Peyer's patch (tissue), 4 donors: Measurements from ENCODE around the gene GSTP1. TPM values are rescaled to one million over a fixed set of nuclear protein-coding genes. Genes with fewer than 3 reads are reported as not detected.

Experiments
- DNase-seq, 3 donors: peaks; one replicate each; pipeline ENCODE4 v3.0.0-alpha.2; 2017 to 2019
- H3K27ac ChIP-seq, 4 donors: fragments of 200-600 bp; sonication (generic); one replicate each; pipeline ENCODE4 v1.5.1; 2016 to 2019
- H3K27me3 ChIP-seq, 2 donors: fragments of 200-600 bp; sonication (generic); one replicate each; pipeline ENCODE4 v1.5.1; 2019
- H3K36me3 ChIP-seq, 3 donors: fragments of 200-600 bp; sonication (generic); one replicate each; pipeline ENCODE4 v1.5.1; 2016 to 2019
- H3K4me1 ChIP-seq, 4 donors: fragments of 200-600 bp; sonication (generic); one replicate each; pipeline ENCODE4 v1.5.1; 2016 to 2019
- H3K4me3 ChIP-seq, 4 donors: fragments of 200-600 bp; sonication (generic); 1 replicate in 3 of 4; 2 replicates in 1 of 4; pipeline ENCODE4 v1.5.1; 2016 to 2019; ENCODE audit warnings: mild to moderate bottlenecking in 1 of 4
- H3K9me3 ChIP-seq, 4 donors: fragments of 200-600 bp; sonication (generic); one replicate each; pipeline ENCODE4 v1.5.1; 2016 to 2019; ENCODE audit warnings: mild to moderate bottlenecking in 1 of 4
- POLR2A ChIP-seq, 2 donors: fragments of 450-650 bp; IDR thresholded peaks; one replicate each; pipeline ENCODE4 v1.5.1; 2017; ENCODE audit warnings: antibody characterized with exemption in 2 of 2, mild to moderate bottlenecking in 2 of 2, moderate library complexity in 2 of 2
- total RNA-seq, 4 donors: library from RNA; depleted of rRNA; stranded (reverse); fragments of >200 nt; gene quantifications; one replicate each; pipeline ENCODE4 v1.1.0, GENCODE V29; 2016
- TF ChIP-seq, protein P1 (sequence below), 6 experiments: fragments of 450-650 bp in 4 of 6; fragments of 200-600 bp in 2 of 6; sonication (generic) in 1 of 6; IDR thresholded peaks; one replicate each; pipeline ENCODE4 v1.5.1; 2017 to 2019; ENCODE audit warnings: antibody characterized with exemption in 6 of 6, mild to moderate bottlenecking in 3 of 6, moderate library complexity in 1 of 6

The GSTP1 gene
- total RNA-seq, result 100 to 1,000 TPM; 237 to 451 (median 419) TPM

DNA sequence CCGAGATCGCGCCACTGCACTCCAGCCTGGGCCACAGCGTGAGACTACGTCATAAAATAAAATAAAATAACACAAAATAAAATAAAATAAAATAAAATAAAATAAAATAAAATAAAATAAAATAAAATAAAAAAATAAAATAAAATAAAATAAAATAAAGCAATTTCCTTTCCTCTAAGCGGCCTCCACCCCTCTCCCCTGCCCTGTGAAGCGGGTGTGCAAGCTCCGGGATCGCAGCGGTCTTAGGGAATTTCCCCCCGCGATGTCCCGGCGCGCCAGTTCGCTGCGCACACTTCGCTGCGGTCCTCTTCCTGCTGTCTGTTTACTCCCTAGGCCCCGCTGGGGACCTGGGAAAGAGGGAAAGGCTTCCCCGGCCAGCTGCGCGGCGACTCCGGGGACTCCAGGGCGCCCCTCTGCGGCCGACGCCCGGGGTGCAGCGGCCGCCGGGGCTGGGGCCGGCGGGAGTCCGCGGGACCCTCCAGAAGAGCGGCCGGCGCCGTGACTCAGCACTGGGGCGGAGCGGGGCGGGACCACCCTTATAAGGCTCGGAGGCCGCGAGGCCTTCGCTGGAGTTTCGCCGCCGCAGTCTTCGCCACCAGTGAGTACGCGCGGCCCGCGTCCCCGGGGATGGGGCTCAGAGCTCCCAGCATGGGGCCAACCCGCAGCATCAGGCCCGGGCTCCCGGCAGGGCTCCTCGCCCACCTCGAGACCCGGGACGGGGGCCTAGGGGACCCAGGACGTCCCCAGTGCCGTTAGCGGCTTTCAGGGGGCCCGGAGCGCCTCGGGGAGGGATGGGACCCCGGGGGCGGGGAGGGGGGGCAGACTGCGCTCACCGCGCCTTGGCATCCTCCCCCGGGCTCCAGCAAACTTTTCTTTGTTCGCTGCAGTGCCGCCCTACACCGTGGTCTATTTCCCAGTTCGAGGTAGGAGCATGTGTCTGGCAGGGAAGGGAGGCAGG lies at the start of gene GSTP1:
TSS of gene GSTP1 (plus strand) at position 566 of the 958 bp plus-strand sequence. CDS start at position 598, 32 bp downstream.
- H3K27ac ChIP-seq, result peak within 1 kb of the TSS; percentile 86 to 96 (median 90)
- TF ChIP-seq, protein P1, sequence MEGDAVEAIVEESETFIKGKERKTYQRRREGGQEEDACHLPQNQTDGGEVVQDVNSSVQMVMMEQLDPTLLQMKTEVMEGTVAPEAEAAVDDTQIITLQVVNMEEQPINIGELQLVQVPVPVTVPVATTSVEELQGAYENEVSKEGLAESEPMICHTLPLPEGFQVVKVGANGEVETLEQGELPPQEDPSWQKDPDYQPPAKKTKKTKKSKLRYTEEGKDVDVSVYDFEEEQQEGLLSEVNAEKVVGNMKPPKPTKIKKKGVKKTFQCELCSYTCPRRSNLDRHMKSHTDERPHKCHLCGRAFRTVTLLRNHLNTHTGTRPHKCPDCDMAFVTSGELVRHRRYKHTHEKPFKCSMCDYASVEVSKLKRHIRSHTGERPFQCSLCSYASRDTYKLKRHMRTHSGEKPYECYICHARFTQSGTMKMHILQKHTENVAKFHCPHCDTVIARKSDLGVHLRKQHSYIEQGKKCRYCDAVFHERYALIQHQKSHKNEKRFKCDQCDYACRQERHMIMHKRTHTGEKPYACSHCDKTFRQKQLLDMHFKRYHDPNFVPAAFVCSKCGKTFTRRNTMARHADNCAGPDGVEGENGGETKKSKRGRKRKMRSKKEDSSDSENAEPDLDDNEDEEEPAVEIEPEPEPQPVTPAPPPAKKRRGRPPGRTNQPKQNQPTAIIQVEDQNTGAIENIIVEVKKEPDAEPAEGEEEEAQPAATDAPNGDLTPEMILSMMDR (IDR thresholded peaks at IDR 0.05), result peak; percentile 57 to 85 (median 72)
- TF ChIP-seq POLR2A (IDR thresholded peaks at IDR 0.05), result peak; percentile 81 to 84
- peaks cover 0 to 27% (median 15%) of the 10 kb centered on the region in 4 donors for H3K4me1 ChIP-seq
- DNase-seq, result peak; percentile 86 to 94 (median 90)
- H3K27me3 ChIP-seq, result no peaks in the 10 kb centered on the region
- peak within 1 kb of the TSS; percentile 46 to 67 (median 55) for H3K4me3 ChIP-seq
- no peaks in the 10 kb centered on the region for H3K9me3 ChIP-seq
- H3K36me3 ChIP-seq, result peaks cover 0 to 9% (median 0%) of the 10 kb centered on the region in 3 donors

DNA sequence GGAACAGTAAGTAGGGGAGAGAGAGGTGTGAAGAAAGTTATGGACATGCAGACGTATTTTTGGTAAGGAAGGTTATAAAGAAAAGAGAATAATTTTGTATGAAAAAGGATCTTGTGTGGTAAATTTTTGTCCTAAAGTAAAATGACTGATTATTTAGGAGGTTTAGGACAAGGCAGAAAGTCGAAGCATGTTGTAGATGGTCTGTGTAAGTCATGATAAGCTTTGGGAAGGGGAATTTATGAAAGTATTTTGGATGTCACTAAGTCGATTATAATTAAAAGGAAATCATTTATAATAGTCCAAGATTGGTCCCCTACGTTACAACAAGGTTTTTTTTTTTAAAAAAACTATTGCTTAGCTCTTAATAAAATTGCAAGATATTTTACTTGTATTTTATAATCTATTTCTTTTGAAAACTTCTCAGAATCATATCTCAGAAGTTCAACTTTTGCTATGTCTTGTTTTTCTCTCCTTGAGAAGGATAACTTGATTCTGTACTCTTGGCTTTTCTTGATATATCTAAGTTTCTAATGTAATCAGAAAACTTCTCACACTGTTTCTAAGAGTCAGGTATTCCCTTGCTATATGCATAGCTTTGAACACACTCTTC lies 49.4 kb upstream of the GSTP1 start:
- TF ChIP-seq, protein P1 (IDR thresholded peaks at IDR 0.05), result no peak
- TF ChIP-seq POLR2A (IDR thresholded peaks at IDR 0.05), result no peak
- Histone ChIP-seq H3K4me3 (no peak overlapping the region), H3K9me3 (no peaks in the 10 kb centered on the region), H3K27ac (no peak overlapping the region), H3K36me3 (no peaks in the 10 kb centered on the region), H3K27me3 (no peaks in the 10 kb centered on the region), H3K4me1 (no peaks in the 10 kb centered on the region)
- no peak for DNase-seq

DNA sequence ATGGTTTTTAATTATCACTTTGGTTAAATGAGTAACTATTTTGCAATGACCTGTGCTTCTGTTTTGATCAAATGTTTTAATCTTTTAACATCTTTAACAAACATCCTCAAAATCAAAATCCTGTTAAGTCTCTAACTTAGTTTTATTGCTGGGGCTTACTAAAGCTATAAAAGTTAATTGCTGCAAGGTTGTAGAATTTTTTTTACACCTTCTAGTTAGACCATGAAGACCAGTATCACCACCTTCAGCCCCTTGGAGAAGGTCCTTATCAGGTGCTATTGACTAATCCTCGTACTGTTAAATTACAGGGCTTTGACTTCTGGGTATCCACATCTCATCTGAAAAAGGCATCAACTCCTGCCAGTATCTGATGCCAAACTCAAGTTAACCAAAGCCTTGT lies 48.1 kb upstream of the GSTP1 start:
- Histone ChIP-seq H3K4me1 (no peaks in the 10 kb centered on the region), H3K9me3 (no peaks in the 10 kb centered on the region), H3K27me3 (no peaks in the 10 kb centered on the region), H3K36me3 (no peaks in the 10 kb centered on the region), H3K4me3 (no peak overlapping the region), H3K27ac (no peak overlapping the region)
- no peak for TF ChIP-seq POLR2A (IDR thresholded peaks at IDR 0.05)
- TF ChIP-seq, protein P1 (IDR thresholded peaks at IDR 0.05), result no peak
- DNase-seq, result no peak

- TF ChIP-seq POLR2A (IDR thresholded peaks at IDR 0.05), result no peak
- TF ChIP-seq, protein P1 (IDR thresholded peaks at IDR 0.05), result no peak
- no peaks in the 10 kb centered on the region for H3K4me1 ChIP-seq
- no peak overlapping the region for H3K4me3 ChIP-seq
- H3K9me3 ChIP-seq, result no peaks in the 10 kb centered on the region
- no peak for DNase-seq
- H3K27me3 ChIP-seq, result no peaks in the 10 kb centered on the region
- no peaks in the 10 kb centered on the region for H3K36me3 ChIP-seq
- no peak overlapping the region for H3K27ac ChIP-seq
Observed at GRCh38 chr11:67538306-67538705, 45.3 kb upstream of the GSTP1 start.

DNA sequence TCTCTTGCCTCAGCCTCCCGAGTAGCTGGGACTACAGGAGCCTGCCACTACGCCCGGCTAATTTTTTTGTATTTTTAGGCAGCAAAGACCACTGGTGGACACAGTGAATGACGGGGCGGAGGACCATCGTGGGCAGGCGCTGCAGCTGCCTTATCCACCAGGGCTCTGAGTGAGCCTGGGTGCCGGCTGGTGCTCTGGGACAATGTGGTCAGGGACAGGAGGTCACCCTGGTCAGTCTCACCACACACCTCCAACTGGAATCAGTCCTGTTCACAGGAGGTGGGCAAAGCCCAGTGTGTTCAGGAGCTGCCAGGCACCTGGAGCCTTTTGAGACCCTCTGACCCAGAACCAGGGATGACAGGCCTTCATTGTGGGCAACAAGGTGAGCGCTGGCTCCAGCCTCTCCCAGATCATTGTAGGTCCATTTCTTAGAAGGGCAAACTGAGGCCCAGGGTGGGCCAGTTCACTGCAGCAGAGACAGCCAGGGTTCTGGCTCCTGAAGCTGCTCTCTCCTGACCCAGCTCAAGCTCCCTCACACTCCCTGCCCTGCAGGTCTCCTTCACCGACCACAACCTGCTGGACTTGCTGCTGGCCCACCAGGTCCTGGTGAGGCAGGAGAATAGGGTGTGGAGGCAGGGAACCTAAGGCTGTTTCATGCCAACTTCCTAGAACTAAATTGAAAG lies 44.6 kb upstream of the GSTP1 start:
- H3K9me3 ChIP-seq, result no peaks in the 10 kb centered on the region
- DNase-seq, result no peak
- no peaks in the 10 kb centered on the region for H3K36me3 ChIP-seq
- H3K4me1 ChIP-seq, result no peaks in the 10 kb centered on the region
- TF ChIP-seq POLR2A (IDR thresholded peaks at IDR 0.05), result no peak
- TF ChIP-seq, protein P1 (IDR thresholded peaks at IDR 0.05), result no peak
- H3K27me3 ChIP-seq, result no peaks in the 10 kb centered on the region
- H3K4me3 ChIP-seq, result no peak overlapping the region
- H3K27ac ChIP-seq, result no peak overlapping the region
